NCI-H2196 treated with DMSO at 0.1 percent for 48 hours (cell line): ENCODE results near the gene DOCK9.
"Not testable (repeated sequence)": the region's sequence is repeated elsewhere in the genome, so short reads cannot be mapped to it uniquely, and the experiment has no call there.

Experiments used
- DNase-seq: peaks from one replicate; lab custom pipeline; 2025; ENCODE audit not compliant: unreplicated experiment; lab: John Stamatoyannopoulos, UW

The DOCK9 gene

DNA sequence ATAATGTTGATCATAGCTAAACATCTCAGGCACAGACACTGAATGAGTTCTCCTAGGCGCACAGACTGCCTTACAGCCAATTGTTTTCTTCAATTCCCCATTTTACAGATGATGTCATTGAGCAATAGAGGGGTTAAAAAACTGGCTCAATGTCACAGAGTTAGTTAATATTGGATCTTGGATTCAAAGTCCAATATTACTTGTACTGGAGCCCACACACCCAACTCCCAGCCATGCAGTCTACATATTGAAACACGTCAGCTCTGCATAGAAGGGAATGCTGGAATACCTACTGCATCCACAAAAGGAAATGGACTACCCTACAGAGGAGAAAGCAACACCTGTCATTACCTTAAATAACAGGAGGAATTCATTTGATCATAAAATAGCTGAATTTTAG, 149.2 kb downstream of the DOCK9 start:
- no peak for DNase-seq

DNA sequence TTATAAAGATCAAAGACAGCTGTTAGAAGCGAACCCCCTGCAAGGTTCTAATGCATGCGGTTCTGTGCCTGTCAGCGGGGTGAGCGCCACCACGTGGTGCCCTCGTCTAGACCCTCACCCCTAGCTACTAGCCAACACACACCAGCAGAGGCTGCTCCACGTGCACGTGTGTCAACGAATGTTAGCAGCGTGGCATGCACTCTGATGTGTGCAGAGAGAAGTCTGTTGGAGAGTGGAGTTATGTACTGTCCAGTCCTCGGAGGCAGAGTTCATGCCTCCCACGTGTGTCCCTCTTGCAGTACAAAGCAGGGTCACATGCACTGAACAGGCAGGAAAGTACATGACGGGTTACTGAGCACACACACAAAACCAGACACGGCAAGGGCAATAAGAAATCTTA, 150.4 kb downstream of the DOCK9 start:
- no peak for DNase-seq

DNA sequence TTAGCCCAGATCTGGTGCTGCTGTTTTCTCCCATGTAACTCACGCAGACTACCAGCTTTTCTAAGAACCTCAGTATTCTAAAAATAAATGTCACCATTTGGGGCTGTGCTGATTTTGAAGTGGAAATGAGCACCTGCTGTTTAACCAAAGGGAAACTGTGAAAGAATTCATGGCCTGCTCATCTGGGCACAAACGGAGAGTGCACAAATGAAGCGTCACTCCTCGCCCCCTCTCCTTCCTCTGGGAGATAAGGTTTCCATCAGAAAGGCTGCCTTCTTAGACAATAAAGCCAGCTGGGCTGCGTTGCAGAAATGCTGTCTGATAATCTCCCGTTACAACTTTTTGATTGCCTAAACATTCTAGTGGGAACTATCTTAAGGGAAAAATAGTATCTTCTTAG, 151.7 kb downstream of the DOCK9 start:
- DNase-seq: no peak

DNA sequence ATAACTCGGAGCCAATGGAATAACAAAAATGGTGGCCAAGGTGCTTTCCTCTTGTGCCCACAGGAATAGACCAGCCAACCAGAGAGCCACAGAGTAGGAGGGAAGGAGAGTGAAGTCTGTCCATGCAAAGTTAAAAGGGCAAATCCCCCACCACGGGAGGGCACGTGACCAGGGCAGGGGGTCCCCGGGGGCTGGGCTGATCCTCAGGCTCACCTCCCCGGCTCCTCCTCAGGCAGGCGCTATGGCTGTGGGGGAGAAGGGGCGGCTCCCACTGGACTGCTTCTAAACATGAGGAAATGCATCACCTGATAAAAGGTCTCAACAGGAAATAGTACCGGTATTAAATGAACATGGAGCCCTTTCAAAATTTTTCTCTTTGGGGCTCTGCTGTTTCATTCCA, 152.2 kb downstream of the DOCK9 start:
- DNase-seq: no peak

DNA sequence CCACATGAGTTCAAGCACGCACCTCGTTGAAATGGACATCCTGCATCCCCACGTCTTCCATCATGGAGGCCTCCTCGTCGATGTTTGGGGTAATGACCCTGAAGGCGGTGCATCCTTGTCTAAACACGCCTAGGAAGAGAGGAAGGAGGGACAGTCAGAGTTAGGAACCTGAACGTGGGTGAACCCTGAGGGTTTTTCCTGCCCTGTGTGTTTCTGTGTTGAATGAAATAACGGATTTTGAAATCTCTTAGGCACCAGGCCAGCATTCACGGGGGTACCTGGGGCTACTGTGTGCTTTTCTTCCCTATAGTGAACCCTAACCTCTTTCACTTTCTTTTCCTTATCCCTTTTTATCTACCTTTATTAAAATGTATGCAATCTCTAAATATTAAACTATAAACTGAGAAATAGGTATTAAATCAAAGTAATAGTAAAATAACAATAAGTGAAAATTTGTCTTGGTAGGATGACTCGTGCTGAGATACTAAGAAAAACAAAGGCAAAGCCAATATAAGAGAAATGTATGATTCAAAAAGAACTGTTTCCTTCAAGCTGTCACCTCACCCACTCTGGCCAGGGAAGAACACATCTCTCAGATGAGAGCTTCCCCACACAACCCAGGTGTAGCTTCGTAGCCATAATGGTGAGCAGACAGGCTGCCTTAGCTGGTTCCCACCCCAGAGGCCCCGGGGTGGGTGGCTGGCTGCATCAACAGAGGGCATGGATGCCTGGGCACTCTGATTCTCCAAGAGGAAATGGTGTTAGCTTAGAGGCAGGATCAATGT, 153.3 kb downstream of the DOCK9 start:
- DNase-seq: no peak

DNA sequence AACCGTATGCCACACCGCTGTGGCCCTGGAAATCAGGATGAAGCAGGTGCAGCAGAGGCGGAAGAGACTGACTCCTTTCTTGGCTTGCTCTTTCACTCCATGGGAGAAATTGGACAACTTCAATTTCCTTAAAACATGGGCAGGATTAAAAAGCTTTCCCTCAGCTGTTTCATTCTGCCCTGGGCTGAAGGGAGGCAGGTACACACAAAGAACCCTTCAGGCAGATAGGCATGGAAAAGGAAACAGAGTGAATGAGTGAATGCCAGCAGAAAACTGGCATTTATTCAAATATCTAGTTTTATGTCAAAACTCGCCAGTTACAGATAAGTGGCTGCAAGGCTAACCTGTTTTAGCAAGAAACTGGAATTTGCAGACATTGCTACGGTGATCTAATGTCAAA, 154.4 kb downstream of the DOCK9 start:
- no peak for DNase-seq

DNA sequence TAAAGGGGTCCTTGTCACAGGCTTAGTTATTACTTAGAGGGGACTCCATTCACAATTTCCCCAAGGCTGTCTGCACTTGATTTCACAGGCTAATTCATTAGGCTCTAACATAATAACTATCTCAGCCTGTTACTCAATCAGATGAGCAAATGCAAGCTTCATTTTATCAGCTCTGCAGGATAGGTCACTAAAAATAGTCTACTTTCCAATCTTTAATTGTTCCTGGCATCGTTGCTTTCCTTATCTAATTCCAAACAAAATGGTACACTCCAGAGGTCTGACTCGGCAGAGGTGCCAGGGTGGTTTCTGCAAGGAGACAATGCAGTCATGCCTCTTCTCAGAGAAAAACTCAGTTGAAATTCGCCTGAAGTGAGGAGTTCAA, 155.6 kb downstream of the DOCK9 start:
- DNase-seq: no peak

DNA sequence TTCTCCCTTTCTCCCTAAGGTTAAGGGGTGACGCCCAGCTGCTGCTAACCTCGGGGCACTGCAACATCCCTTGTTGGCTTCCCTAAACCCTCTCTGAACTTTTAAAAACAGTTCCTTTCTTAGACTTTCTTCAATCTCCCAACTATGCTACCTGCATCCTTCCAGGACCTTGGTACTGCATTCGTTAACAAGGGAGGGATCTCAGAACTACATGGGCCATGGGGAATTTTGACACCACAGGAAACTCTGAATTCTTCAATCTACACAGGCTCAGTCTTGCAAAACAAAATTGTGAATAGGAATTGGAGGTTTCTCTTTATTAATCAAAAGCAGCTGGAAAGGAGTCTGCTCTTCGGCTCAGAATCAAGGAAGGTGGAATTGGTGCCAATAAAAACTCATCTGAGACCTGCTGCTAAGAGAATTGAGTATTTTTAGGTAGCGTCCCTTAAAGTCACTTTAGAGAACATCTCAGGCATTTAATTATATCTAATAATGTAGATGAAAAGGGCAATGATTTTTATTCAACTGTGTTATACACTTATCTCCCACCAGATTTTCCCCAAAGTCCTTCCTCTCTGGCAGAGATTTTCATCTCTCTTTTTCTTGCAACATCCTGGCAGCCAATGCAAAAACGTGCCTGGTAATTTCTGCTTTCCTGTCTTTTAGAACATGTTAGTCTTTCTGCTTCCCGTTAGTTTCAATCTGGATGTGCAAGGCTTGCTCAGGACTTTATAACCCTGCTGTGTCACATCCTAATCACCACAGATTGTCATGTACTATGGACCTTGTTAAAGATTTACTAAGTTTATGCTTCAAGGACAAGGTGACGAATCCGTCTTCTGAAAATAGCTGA, 156.3 kb downstream of the DOCK9 start:
- no peak for DNase-seq

DNA sequence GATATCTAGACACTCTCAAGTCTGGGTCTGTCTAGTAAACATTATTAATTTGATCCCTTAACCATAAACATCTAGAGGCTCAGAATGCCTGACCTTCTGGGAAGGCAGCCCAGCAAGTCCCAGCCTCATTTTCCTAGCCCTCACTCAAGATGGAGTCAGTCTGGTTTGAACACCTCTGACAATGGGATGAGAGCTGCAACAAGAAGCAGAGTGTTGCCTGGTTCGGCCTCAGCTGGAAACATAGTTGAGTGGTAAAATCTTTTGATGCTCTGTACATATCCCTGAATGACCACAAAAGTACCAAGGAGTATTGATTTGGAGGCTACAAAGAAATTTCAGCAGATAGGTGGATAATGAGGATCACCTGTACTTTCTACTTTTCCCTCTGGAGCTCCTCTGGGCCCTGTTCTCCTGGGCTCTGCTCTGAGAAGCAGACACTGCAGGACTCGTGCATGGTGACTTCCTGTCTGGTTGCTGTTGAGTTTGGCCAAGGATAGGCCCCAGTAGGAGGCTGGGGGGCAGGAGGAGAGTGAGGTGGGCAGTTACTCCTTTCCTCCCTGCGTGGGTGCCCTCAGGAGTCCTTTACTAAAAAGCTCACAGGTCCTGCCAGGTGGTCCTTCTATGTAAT, 157.0 kb downstream of the DOCK9 start:
- DNase-seq: no peak

DNA sequence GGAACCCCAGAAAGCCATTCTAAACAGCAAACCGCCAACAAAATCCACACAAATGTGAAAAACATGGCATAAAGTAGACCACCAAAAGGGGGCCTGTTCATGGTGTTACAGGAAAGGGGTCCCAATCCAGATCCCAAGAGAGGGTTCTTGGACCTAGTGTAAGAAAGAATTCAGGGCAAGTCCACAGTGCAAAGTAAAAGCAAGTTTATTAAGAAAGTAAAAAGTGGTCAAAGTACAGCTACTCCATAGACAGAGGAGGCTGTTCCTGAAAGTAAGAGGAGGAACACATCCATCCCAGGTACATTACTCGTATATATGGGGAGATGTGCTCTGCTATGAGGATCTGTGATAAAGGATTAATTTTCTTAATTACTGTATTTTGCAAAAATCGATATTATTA, 157.6 kb downstream of the DOCK9 start:
- DNase-seq: no peak

DNA sequence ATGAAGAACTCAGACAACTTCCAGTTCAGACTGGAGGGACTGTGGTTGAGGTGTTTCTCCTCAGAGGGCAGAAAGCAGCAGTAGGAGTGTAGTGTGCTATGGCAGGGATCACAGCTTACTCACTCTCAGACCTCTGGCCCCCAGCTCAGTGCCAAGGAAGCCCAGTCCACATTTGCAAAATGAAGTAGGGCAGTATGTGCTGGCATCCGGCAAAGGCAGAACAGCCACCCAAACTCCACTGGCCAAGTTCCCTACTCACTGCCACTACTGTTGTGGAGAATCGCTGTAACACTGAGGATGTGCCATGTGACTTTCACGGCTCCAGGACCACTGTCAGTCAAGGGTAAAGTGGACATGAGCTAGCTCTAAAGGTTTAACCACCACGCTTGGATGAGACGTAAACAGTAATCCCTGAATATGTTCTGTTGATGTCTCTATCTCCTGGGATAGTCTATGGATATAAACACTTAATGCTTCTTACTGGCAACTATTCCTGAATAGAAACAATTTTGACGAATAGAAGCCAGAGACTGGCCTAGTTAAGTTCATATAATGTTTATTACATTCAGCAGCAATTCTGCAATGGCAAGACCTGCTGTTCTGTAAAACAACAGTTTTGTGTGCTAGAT, 158.4 kb downstream of the DOCK9 start:
- DNase-seq: no peak

DNA sequence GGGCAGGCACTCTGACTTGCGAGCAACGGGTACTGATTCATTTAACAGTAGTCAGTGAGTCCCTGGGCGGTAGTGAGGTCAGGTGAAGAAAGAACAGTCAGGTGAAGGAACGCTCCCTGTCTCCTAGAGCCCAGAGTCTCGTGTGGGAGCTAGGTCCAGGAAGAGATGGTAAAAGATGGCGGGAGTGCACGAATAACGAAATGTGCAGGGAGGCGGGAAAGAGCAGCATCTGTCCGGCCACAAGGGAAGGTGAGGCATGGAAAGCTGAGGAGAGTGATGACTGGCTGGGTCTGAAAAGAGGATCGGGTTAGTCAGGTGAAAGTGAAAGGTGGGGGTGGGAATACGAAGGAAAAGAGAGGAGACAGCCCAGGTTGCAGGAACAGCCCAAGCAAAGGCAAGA, 161.5 kb downstream of the DOCK9 start:
- no peak for DNase-seq

DNA sequence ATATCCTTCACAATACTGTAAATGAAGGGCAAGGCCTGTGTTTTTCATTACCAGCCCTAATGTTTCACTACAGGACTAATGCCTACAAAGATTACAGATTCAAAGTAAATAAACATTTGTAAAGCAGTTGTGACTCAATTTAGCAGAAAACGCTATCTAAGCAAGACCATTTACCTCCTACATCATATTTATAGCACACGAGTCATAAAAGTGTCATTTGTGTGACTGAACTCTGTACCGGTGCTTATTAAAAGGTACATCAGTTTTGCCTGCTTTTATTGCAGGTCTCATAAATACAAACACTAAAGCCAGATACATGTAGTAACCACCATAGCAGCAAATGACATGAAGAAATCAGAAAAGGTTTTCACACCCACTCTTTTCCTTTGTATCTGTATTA, 163.9 kb downstream of the DOCK9 start:
- DNase-seq: no peak

DNA sequence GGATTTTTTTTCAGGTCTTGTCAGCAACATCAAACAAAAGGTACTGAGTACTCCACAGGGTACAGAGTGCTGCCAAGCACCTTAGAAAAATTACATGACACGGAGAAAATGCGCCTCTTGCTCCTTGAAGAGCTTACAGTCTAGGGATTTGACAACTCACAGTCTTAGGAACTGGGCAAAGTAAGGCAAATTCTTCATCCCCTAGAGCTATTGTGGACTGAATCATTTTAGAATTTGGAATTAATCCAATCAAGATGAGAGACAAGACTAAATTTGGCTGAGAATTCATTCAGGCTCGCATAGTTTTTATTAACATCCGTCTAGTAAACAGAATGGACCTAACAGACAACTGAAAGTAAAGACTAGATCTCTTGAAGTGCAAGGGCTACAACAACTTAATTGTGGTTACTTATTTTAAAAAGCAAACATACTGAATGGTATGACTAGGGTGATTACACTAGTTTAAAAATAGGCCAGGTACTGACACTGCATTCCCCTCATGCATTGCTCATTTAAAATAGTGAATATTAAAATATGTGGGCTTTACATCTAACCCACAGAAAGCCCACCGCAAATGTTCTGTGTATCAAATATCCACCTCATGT, 165.6 kb downstream of the DOCK9 start:
- DNase-seq: not testable (repeated sequence)

DNA sequence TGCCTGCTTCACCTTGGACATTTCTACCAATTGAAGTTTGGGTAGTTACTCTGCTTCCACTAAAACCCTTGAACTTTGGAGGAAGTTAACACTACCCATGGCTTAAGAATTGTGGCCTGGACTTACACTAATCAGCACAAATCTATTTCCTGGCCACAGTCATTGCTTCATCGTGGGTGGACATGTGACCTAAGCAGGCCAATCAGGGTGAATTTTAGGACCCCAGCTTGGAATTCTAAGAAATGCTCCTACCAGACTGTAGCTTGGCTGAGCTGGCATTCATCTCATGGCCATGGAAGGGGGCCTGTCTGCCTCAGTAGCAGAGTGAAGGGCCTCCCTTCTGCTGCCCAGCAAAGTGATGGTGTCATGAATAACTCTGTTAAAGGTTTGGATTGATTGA, 167.1 kb downstream of the DOCK9 start:
- no peak for DNase-seq

DNA sequence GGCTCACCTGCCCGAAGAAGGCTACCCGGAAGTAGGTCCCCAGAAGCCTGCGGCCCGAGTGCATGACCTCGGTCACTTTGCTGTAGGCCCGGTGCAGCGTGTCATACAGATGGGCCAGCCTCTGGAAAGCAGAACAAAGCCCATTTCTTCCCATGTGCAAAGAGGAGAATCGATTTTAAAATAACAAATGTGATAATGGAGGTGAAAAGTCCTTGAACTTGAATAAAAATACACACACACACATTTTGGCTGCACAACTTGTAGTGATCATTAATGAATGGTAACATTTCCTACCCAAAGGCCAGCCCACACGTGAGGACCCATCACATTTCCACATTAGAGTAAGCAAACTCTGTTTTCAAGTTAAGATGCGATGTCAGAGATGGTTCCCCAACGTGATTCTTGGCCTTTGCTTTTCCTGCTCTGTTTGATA, 168.5 kb downstream of the DOCK9 start:
- DNase-seq: no peak

DNA sequence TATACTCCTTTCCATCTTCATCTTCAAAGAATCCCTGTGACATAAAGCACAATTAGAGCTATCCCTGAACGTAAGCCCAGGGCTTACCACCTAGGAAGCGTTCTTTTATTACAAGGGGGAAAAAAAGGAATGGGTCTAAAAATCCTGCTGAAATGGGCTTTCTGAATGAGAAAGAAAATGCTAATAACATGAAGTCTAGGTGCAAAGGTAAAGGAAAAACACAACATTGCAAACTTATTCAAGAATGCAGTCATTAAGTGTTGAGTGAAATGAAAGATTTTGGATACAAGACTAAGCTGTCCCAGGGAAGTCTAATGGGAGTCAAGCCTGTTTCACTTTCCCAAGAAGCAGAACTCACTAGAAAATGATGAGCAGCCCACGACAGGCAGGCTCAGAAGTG, 170.1 kb downstream of the DOCK9 start:
- DNase-seq: no peak

DNA sequence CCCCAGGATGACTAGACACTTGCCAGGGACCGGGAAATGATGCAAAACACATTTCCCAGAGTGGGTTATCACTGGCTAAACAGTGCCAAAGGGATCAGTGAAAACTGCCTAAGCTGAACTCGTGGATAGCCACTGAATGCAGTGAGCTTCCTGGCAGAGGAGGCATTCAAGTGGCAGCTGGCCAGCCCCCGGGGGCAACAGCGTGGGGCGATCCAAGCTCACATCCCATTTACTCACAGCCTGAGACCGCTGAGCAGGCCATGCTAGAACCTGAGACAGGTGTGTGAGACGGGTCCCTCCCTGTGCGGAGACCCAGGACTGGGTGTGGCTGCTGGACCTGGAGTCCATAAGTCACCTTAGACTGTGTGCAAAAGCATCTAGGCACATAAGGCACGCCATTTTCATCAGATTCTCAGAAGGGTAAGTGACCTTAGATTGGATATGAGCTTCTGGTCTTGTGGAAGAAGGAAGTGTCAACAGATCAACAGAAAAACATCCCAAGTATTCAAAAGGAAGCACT, 173.5 kb downstream of the DOCK9 start:
- no peak for DNase-seq

DNA sequence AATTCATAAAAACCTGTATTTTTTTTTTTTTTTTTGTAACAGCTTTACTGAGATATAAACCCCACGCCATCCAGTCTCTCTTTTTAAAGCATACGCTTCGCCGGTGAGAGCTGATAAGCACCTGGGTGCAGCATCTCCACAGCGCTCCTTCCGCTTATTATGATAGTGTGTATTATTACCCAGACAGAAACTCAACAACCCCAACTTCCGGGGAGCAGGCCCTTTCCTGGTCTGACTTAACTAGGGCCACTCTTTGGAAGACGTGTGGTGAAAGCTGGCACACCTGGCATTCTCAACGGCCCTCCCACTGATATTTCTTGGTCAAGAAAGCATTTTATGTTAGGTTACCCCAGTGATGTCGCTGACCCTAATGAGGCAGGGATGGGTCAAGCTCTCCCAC, 173.9 kb downstream of the DOCK9 start:
- no peak for DNase-seq

DNA sequence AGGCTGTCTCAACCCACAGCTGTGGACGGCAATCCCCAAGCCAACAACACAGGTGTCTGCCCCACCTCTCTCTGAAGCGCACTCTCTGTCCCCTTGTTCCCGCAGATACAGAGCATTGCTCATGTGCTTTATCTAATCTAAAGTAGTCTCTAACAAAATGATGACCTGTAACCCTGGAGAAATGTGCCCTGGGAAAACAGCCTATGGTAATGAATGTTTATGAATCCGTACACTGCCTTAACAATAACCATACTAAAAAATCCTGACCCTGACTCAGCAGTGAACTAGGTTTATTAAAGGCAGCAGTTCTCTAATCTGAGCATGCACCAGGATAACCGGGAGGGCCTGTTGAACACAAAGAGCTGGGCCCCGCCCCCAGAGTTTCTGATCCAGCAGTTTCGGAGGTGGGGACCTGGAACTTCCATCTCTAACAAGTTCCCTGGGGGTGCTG, 174.7 kb downstream of the DOCK9 start:
- no peak for DNase-seq

DNA sequence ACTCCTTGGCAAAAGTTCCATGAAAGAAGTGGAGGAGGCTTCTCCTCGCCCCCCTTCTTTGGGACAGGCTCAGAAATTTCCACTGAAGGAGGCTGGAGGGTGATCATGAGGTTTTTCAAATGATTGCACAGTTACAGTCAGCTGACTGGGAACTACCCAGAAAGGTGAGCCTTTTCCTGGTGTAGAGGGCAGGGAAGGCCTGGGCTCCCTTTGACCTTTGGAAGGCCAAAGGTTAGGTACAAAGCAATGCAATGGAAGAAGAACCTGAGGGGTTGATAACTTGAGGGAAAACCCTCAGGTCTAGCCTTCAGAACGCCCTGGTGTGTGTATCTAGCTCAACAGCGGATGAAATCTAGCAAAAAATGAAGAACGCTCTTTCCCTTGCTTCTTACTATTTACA, 175.3 kb downstream of the DOCK9 start:
- no peak for DNase-seq
